Measurements from ENCODE around the gene RELN. TPM values are rescaled to one million over a fixed set of nuclear protein-coding genes. Genes with fewer than 3 reads are reported as not detected.
"Not testable (repeated sequence)": the region's sequence is repeated elsewhere in the genome, so short reads cannot be mapped to it uniquely, and the experiment has no call there.

RELN gene
- total and polyA plus RNA-seq, 5 donors = 1.1 to 4.1 (median 1.4) TPM

- Histone ChIP-seq H3K4me3 (ENCODE audit: low read length) (no peak overlapping the region), H3K27me3 (ENCODE audit: control insufficient read depth, insufficient read depth) (no peaks in the 10 kb centered on the region), H3K4me1 (ENCODE audit: control insufficient read depth, insufficient read depth, low read length) (no peaks in the 10 kb centered on the region), H3K9me3 (ENCODE audit: control insufficient read depth, low read length) (no peaks in the 10 kb centered on the region), H3K27ac (ENCODE audit: low read length) (no peak overlapping the region)
- WGBS = 73% methylated on average over 2 of the region's 2 CpGs
- intact Hi-C loops (cut with DNase I) = no loop called here
- DNase-seq = no peak
- ATAC-seq = no peak
Observed at GRCh38 chr7:103805346-103805745, 184.1 kb downstream of the RELN start.

- Histone ChIP-seq H3K27ac (ENCODE audit: low read length) (no peak overlapping the region), H3K4me3 (ENCODE audit: low read length) (no peak overlapping the region), H3K27me3 (ENCODE audit: control insufficient read depth, insufficient read depth) (no peaks in the 10 kb centered on the region), H3K4me1 (ENCODE audit: control insufficient read depth, insufficient read depth, low read length) (no peaks in the 10 kb centered on the region), H3K9me3 (ENCODE audit: control insufficient read depth, low read length) (no peaks in the 10 kb centered on the region)
- 62% methylated on average over 1 of the region's 1 CpG for WGBS
- DNase-seq (no peak), ATAC-seq (no peak)
- intact Hi-C loops (cut with DNase I) = no loop called here
Observed at GRCh38 chr7:103803631-103804030, 185.8 kb downstream of the RELN start.

- H3K4me1 ChIP-seq (ENCODE audit: control insufficient read depth, insufficient read depth, low read length) = no peaks in the 10 kb centered on the region
- ATAC-seq = no peak
- 43% methylated on average over 1 of the region's 1 CpG for WGBS
- no peaks in the 10 kb centered on the region for H3K9me3 ChIP-seq (ENCODE audit: control insufficient read depth, low read length)
- intact Hi-C loops (cut with DNase I) = no loop called here
- DNase-seq = no peak
- H3K27me3 ChIP-seq (ENCODE audit: control insufficient read depth, insufficient read depth) = no peaks in the 10 kb centered on the region
- no peak overlapping the region for H3K4me3 ChIP-seq (ENCODE audit: low read length)
- H3K27ac ChIP-seq (ENCODE audit: low read length) = no peak overlapping the region
Observed at GRCh38 chr7:103799298-103799697, 190.2 kb downstream of the RELN start.

GRCh38 chr7:103797647-103798307 lies 191.7 kb downstream of the RELN start:
- intact Hi-C loops (cut with DNase I) = no loop called here
- ATAC-seq = no peak
- H3K4me3 ChIP-seq (ENCODE audit: low read length) = no peak overlapping the region
- H3K27me3 ChIP-seq (ENCODE audit: control insufficient read depth, insufficient read depth) = no peaks in the 10 kb centered on the region
- 54% methylated on average over 3 of the region's 3 CpGs for WGBS
- no peak for DNase-seq
- no peaks in the 10 kb centered on the region for H3K4me1 ChIP-seq (ENCODE audit: control insufficient read depth, insufficient read depth, low read length)
- H3K9me3 ChIP-seq (ENCODE audit: control insufficient read depth, low read length) = no peaks in the 10 kb centered on the region
- no peak overlapping the region for H3K27ac ChIP-seq (ENCODE audit: low read length)

GRCh38 chr7:103796327-103796962 lies 193.0 kb downstream of the RELN start:
- Histone ChIP-seq H3K9me3 (ENCODE audit: control insufficient read depth, low read length) (no peaks in the 10 kb centered on the region), H3K4me1 (ENCODE audit: control insufficient read depth, insufficient read depth, low read length) (no peaks in the 10 kb centered on the region), H3K4me3 (ENCODE audit: low read length) (no peak overlapping the region), H3K27ac (ENCODE audit: low read length) (no peak overlapping the region), H3K27me3 (ENCODE audit: control insufficient read depth, insufficient read depth) (no peaks in the 10 kb centered on the region)
- ATAC-seq = no peak
- intact Hi-C loops (cut with DNase I) = no loop called here
- no peak for DNase-seq
- 86% methylated on average over 7 of the region's 7 CpGs for WGBS

GRCh38 chr7:103795787-103796186 lies 193.7 kb downstream of the RELN start:
- no peaks in the 10 kb centered on the region for H3K4me1 ChIP-seq (ENCODE audit: control insufficient read depth, insufficient read depth, low read length)
- H3K9me3 ChIP-seq (ENCODE audit: control insufficient read depth, low read length) = no peaks in the 10 kb centered on the region
- intact Hi-C loops (cut with DNase I) = no loop called here
- H3K4me3 ChIP-seq (ENCODE audit: low read length) = no peak overlapping the region
- H3K27ac ChIP-seq (ENCODE audit: low read length) = no peak overlapping the region
- no peak for DNase-seq
- ATAC-seq = no peak
- no peaks in the 10 kb centered on the region for H3K27me3 ChIP-seq (ENCODE audit: control insufficient read depth, insufficient read depth)

- no peaks in the 10 kb centered on the region for H3K9me3 ChIP-seq (ENCODE audit: control insufficient read depth, low read length)
- no peaks in the 10 kb centered on the region for H3K4me1 ChIP-seq (ENCODE audit: control insufficient read depth, insufficient read depth, low read length)
- no peaks in the 10 kb centered on the region for H3K27me3 ChIP-seq (ENCODE audit: control insufficient read depth, insufficient read depth)
- intact Hi-C loops (cut with DNase I) = no loop called here
- WGBS = 67% methylated on average over 1 of the region's 1 CpG
- no peak overlapping the region for H3K27ac ChIP-seq (ENCODE audit: low read length)
- no peak overlapping the region for H3K4me3 ChIP-seq (ENCODE audit: low read length)
- no peak for DNase-seq
- no peak for ATAC-seq
Observed at GRCh38 chr7:103795107-103795506, 194.4 kb downstream of the RELN start.

GRCh38 chr7:103794424-103794823 lies 195.0 kb downstream of the RELN start:
- Histone ChIP-seq H3K27ac (ENCODE audit: low read length) (no peak overlapping the region), H3K27me3 (ENCODE audit: control insufficient read depth, insufficient read depth) (no peaks in the 10 kb centered on the region), H3K4me1 (ENCODE audit: control insufficient read depth, insufficient read depth, low read length) (no peaks in the 10 kb centered on the region), H3K9me3 (ENCODE audit: control insufficient read depth, low read length) (no peaks in the 10 kb centered on the region), H3K4me3 (ENCODE audit: low read length) (no peak overlapping the region)
- DNase-seq (no peak), ATAC-seq (no peak)
- 78% methylated on average over 1 of the region's 1 CpG for WGBS
- intact Hi-C loops (cut with DNase I) = no loop called here

- ATAC-seq = no peak
- Histone ChIP-seq H3K4me1 (ENCODE audit: control insufficient read depth, insufficient read depth, low read length) (no peaks in the 10 kb centered on the region), H3K9me3 (ENCODE audit: control insufficient read depth, low read length) (no peaks in the 10 kb centered on the region), H3K27me3 (ENCODE audit: control insufficient read depth, insufficient read depth) (no peaks in the 10 kb centered on the region), H3K27ac (ENCODE audit: low read length) (no peak overlapping the region), H3K4me3 (ENCODE audit: low read length) (no peak overlapping the region)
- DNase-seq = no peak
- intact Hi-C loops (cut with DNase I) = no loop called here
- 82% methylated on average over 5 of the region's 5 CpGs for WGBS
Observed at GRCh38 chr7:103793614-103794013, 195.8 kb downstream of the RELN start.

- ATAC-seq (no peak), DNase-seq (no peak)
- Histone ChIP-seq H3K27ac (ENCODE audit: low read length) (no peak overlapping the region), H3K4me3 (ENCODE audit: low read length) (no peak overlapping the region), H3K4me1 (ENCODE audit: control insufficient read depth, insufficient read depth, low read length) (no peaks in the 10 kb centered on the region), H3K9me3 (ENCODE audit: control insufficient read depth, low read length) (no peaks in the 10 kb centered on the region), H3K27me3 (ENCODE audit: control insufficient read depth, insufficient read depth) (no peaks in the 10 kb centered on the region)
- intact Hi-C loops (cut with DNase I) = no loop called here
Observed at GRCh38 chr7:103791894-103792293, 197.6 kb downstream of the RELN start.

GRCh38 chr7:103787041-103787440 lies 202.4 kb downstream of the RELN start:
- H3K27me3 ChIP-seq (ENCODE audit: control insufficient read depth, insufficient read depth); intact Hi-C loops (cut with DNase I); H3K4me1 ChIP-seq (ENCODE audit: control insufficient read depth, insufficient read depth, low read length); DNase-seq; H3K27ac ChIP-seq (ENCODE audit: low read length); H3K4me3 ChIP-seq (ENCODE audit: low read length); H3K9me3 ChIP-seq (ENCODE audit: control insufficient read depth, low read length); ATAC-seq: not testable (repeated sequence)
- 80% methylated on average over 1 of the region's 1 CpG for WGBS
